Kidney glomerular epithelial cell (primary cell): ENCODE data around the gene APOL6.
"Not testable (repeated sequence)": the region's sequence is repeated elsewhere in the genome, so short reads cannot be mapped to it uniquely, and the experiment has no call there.

Experiments
- DNase-seq: peaks from one replicate; lab custom pipeline; 2025; lab: John Stamatoyannopoulos, UW

Gene APOL6

GRCh38 chr22:35637254-35637653, 11.0 kb upstream of the APOL6 start:
- DNase-seq, result no peak

DNA sequence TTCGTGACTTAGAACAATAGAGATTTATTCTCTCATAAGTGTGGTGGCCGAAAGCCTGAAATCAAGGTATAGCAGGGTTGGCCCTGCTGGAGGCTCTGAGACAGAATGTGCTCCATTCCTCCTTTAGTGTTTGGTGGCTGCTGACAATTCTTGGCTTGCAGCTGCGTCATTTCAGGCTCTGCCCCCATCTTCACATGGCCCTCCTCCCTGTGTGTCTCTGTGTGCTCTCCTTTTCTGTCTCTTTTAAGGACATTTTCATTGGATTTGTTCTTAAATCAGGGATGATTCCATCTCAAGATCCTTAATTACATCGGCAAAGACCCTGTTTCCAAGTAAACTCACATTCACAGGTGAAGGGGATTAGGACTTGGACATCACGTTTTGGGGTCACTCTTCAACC, 10.2 kb upstream of the APOL6 start:
- DNase-seq, result no peak

- DNase-seq, result no peak
Observed at GRCh38 chr22:35638410-35638809, 9.8 kb upstream of the APOL6 start.

- DNase-seq, result no peak
Observed at GRCh38 chr22:35641494-35642120, 6.6 kb upstream of the APOL6 start.

GRCh38 chr22:35642305-35642741, 5.9 kb upstream of the APOL6 start:
- no peak for DNase-seq

- no peak for DNase-seq
Observed at GRCh38 chr22:35643991-35644390, 4.3 kb upstream of the APOL6 start.

DNA sequence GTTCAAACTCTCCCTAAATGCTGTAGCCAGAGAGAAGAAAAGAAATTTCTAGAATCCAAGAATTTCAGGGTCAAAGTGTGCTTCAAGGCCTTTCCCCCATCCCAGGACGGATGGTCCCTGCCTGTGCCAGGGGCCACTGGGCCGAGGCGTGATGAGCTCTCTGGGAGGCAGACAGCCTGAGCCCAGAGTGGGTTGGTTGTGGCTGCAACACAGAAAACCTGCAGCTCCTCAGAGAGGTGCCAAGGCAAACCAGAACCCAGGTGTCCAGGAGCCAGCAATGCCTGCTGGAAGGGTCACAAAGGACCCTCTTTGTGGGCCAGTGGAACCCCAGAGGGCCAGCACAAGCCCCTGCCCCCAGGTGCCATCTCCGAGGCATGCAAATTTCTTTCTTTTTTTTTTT, 2.6 kb upstream of the APOL6 start:
- DNase-seq, result no peak

DNA sequence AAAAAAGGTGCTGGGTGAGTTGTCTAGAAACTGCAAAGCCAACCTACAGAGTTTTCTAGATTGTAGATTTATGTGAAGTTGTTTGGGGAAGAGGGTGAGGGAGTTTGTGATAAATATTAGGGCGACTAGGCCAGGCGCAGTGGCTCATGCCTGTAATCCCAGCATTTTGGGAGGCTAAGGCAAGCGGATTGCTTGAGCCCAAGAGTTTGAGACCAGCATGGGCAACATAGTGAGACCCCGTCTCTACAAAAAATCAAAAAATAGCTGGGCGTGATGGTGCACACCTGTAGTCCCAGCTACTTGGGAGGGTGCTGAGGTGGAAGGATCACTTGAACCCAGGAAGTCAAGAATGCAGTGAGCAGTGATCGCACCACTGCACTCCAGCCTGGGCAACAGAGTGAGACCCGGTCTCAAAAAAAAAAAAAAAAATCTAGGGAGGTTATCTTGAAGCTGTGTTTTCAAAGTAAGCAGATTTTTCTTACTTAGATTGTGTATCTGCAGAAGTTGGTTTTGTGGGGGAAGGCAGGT, 844 bp downstream of the APOL6 start:
- no peak for DNase-seq

DNA sequence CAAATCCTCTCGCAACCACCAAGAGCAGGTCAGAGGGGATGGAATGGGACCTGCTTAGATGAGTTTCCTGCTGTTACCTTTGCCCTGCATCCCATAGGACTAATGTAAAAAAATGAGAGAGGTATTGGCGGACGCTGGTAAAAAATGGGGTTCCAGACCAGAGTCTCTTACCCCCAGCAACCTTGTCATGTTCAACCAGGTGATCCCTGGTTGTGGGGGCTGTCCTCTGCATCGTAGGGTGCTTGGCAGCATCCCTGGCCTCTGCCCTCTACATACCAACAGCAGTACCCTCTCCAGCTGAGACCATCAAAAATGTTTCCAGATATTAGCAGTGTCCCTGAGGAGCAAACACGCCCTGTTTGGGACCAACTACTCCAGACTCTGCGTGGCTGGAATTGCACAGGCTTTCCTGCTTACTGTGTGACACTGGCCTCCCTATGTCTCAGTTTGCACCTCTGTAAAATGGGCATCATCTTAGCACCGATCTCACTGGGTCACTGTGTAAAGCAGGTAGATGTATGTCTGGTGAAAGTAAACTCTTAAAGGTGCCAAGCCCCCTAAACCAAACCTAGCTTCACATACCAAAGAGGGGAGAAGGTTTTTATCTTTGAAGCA, 1.5 kb downstream of the APOL6 start:
- no peak for DNase-seq

DNA sequence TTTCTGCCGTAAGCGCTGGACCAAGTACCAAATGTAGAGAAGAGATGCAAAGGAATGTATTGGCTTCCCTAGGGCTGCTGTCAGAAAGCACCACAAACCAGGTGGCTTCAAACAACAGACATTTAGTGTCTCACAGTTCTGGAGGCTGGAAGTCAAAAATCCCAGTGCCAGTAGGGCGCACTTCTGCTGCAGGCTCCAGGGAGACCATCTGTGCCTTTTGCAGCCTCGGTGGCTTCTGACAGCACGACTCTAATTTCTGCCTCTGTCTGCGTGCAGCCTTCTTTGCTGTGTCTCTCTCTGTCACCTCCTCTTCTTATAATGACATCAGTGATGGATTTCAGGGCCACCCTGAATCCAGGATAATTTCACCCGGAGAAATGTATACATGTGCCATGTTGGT, 2.8 kb downstream of the APOL6 start:
- DNase-seq, result no peak

GRCh38 chr22:35653824-35654223, 5.6 kb downstream of the APOL6 start:
- no peak for DNase-seq

- DNase-seq, result no peak
Observed at GRCh38 chr22:35656284-35656752, 8.1 kb downstream of the APOL6 start.

DNA sequence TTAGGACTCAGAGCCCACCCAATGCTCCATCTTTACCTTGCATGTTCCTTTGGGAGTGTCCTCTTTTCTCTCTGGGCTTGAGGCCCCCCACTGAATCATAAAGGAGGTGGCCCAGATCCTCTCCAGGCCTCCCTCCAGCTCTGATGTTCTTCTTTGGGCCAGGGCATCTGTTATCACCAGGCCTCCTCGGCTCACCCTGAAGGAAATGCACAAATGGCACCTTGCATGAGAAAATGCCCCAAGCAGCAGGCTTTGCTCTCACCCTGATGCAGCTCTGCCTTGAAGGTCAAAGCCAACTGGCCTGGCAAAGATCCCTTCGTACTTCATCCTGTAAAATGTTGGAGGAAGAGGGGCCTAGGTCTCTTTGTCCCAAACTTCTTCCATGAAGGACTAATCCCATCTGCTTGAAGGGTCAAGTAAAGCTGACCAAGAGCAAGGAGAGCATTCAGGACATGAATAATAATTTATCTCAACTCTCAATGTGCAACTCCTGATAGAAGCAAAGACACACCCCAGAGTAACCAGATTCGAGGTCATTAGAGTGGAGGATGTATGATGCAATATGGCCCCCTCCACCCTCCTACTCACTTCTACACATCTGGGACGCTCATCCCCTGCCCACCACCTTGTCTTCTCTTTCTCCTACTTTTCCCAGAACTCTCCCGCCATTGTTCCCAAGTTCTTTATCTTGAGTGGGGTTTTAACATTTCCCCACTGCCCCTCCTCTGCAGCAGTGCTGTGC, 9.5 kb downstream of the APOL6 start:
- DNase-seq, result no peak

DNA sequence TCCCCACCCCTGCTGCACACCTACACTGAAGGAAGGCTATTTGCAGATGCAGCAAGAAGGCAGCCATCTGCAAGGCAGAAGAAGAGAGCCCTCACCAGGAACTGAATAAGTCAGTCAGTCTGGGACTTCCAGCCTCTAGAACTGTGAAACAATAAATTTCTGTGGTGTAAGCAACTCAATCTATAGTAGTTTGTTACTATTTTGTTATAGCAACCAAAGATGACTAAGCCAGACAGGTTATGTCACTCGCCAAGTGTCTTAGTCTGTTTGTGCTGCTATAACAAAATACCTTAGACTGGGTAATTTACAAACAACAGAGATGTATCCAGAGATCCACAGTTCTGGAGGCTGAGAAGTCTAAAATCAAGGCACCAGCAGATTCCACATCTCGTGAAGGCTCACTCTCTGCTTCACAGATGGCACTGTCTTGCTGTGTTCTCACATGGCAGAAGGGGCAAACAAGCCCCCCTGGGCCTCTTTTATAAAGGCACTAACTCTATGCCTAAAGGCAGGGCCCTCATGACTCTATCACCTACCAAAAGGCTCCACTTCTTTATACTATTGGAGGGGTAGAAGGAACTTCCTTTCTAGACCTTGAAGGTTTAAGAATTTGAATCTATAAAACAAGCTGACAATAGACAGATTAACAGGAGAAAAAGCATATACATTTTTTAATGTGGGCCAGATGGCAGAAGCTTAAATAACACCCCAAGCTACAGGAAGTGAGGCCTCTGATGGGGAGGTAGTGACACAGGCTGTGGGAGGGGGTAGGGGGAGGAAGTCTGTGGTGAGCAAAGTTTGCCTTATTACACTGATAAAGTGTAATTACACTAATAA, 12.3 kb downstream of the APOL6 start:
- DNase-seq, result no peak

DNA sequence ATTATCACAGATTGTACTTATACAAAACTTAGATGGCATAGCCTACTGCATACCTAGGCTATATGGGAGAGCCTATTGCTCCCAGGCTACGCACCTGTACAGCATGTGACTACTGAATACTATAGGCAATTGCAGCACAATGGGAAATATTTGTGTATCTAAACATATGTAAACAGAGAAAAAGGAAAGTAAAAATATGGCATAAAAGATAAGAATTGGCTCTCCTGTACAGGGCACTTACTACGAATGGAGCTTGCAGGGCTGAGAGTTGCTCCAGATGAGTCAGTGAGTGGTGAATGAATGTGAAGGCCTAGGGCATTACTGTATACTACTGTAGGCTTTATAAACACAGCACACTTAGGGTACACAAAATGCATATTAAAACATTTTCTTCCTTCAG, 13.2 kb downstream of the APOL6 start:
- no peak for DNase-seq

GRCh38 chr22:35662914-35663313, 14.7 kb downstream of the APOL6 start:
- no peak for DNase-seq

- DNase-seq, result no peak
Observed at GRCh38 chr22:35663371-35663770, 15.1 kb downstream of the APOL6 start.

GRCh38 chr22:35664955-35665587, 16.8 kb downstream of the APOL6 start:
- DNase-seq, result no peak

DNA sequence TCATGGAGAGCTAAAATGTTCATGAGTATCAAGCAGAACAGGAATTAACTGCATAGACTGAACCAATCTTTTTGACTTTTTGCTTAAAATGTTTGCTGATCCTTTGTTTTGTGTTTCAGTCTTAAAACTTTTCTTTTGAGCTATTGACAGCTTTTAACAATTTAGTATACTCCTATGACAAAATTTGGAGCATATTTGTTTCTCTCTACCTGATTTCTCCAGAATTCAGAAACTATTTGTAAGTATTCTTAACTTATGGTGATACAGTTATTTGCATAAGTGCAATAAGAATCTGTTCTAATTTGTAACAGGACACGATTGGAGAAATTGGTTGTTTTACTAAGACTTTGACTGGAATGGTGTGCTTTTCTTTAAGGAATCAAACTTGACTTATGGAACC, 18.5 kb downstream of the APOL6 start:
- not testable (repeated sequence) for DNase-seq

DNA sequence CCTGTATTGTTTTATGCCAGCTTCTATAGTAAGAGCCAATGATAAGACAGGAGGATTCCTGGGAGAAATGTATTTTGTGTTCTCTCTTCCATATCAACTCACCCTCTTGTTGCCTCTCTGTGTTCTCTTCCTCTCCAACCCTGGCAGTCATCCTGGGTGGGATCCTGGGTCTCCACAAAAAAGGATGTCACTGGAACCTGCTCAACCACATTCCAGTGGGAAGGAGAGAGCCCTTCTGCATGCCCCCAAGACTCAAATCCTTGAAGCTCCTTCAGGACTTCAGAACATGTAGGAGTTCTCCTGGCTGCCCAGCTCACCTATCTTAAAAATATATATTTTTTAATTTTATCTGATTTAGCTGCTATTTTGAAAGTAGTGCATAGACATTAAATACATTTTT, 26.1 kb downstream of the APOL6 start:
- no peak for DNase-seq

DNA sequence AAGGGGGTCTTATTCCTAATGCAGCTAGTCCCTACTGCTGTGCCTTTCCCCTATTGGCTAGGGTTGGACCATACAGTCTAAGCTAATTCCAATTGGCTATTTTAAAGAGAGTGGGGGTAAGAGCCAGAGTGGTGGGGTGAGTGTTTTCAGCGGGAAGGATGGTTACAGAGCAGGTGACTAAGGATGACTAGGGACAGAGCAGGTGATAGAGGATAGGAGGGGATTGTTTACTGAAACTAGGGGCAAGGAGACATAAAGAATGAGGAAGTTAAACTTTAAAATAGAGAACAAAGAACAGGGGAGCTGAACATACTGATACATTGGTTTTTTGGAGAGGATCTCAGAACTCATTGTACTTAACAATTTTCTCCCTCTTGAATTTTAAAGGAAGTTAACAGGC, 27.8 kb downstream of the APOL6 start:
- not testable (repeated sequence) for DNase-seq
